CD1c-positive myeloid dendritic cell (primary cell): Measurements from ENCODE around the gene GAS7.
A peak's percentile ranks its signal among the peaks of the same experiment; 100 is the strongest.
"Not testable (repeated sequence)": the region's sequence is repeated elsewhere in the genome, so short reads cannot be mapped to it uniquely, and the experiment has no call there.

ENCODE experiments used
- DNase-seq: peaks from one replicate; pipeline ENCODE4 v3.0.0-alpha.2; 2016; ENCODE audit errors: extremely low spot score

The GAS7 gene

GRCh38 chr17:10111907-10112452 lies 86.4 kb downstream of the GAS7 start:
- no peak for DNase-seq

DNA sequence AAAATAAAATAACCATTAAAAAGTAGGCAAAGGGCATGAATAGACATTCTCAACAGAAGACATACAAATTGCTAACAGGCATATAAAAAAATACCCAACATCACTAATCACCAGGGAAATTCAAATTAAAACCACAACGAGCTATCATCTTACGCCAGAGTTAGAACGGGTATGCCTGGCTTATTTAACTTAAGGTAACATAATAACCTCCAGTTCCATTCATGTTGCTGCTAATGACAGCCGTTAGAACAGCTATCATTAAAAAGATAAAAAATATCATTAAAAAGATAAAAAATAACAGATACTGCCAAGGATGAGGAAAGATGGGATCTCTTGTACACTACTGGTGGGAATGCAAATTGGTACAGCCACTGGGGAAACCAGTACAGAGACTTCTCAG lies 89.3 kb downstream of the GAS7 start:
- no peak for DNase-seq

- DNase-seq, result peak; percentile 83
These were observed 90.9 kb downstream of the GAS7 start for GRCh38 chr17:10107316-10108165.

DNA sequence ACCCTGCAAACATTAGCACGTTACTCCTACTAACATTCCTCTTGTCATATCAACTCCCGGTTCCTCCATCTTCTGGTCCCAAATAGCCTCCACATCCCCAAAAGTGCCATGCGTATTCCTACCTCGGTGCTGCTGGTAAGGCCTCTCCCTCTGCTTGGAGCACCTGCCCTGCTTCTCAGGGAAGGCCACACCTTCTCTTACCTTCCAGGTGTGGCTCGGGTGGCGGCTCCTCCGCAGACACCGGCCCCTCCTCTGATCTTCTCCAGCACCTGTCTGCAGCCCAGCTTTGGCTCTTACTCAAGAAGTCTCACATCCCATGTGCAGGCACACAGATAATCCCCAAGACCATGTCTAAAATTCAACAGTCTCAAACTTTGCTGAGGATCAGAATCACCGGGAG lies 92.3 kb downstream of the GAS7 start:
- DNase-seq, result no peak

- DNase-seq, result no peak
These were observed 92.8 kb downstream of the GAS7 start for GRCh38 chr17:10105513-10106001.

GRCh38 chr17:10103712-10104111 lies 94.7 kb downstream of the GAS7 start:
- no peak for DNase-seq

- no peak for DNase-seq
These were observed 95.6 kb downstream of the GAS7 start for GRCh38 chr17:10102817-10103216.

DNA sequence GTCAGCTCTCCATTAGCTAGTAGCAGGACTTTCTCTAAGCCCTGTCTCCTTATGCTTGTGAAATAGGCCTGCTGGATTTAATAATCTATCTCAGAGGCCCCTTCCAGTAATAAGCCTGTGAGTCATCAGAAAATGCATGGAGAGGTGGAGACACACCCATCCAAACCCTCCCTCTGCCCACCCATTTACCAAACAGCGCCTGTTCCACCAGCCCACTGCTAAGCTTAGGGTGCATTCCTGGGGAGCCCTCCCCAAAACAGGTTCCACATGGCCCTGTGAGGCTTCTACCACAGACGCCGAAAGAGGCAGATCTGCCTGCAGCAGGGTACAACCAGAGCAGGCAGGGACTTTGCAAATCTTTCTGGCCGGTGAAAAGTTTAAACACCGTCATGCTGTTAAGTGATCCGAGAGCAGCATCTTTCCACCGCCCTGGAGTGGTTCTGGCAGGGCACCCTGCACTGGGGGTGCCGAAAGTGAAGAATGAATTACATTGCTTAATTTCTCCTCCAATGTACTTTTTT lies 99.3 kb downstream of the GAS7 start:
- DNase-seq, result no peak

DNA sequence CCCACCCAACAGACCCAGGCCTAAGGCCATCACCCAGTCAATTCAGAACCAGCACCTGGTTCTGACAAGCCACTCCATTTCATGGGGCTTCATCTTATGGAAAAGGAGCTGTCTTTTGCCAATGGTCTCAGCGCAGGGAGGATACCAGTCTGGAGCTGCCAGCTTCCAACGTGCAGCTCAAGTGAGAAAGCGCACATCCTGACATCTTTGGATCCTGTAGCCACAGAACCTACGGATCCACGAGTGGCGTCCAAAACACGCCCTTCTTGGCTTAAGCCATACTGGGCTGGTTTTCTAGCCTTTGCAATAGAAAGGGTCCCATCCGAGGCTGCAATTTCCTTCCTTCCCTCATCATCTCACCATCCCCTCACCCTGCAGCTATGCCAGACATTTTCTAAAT lies 101.8 kb downstream of the GAS7 start:
- no peak for DNase-seq

GRCh38 chr17:10095295-10095694 lies 103.1 kb downstream of the GAS7 start:
- not testable (repeated sequence) for DNase-seq

DNA sequence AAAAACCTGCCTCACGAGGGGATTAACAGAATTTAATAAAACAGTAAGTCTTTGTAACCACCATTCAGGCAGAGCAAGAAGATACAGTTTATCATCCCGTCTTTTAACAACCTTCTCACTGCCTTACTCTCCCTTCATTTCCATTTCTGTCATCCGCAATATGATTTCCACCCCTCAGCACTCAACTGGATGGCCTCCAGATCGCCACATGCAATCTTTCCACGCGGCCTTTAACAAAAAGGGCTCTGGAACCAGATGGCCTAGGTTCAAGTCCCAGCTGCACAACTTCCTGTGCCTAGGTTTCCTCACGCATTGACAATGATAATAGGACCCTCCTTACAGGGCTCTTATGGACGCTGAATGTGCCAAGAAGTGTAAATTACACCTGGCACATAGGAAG lies 103.6 kb downstream of the GAS7 start:
- DNase-seq, result no peak

DNA sequence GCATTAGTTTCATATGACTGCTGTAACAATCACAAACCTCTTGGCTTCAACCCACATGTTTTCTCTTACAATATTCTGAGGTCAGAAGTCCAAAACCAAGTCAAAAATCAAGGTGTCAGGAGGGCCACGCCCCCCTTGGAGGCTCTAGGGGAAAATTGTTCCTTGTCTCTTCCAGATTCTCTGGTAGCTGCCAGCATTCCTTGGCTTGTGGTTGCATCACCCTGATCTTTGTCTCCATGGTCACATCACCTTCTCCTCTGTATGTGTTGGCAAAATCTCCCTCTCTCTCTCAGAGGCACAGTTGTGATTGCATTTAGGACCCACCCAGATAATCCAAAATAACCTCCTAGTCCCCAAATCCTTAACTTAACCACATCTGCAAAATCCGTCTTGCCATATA lies 105.8 kb downstream of the GAS7 start:
- DNase-seq, result no peak

DNA sequence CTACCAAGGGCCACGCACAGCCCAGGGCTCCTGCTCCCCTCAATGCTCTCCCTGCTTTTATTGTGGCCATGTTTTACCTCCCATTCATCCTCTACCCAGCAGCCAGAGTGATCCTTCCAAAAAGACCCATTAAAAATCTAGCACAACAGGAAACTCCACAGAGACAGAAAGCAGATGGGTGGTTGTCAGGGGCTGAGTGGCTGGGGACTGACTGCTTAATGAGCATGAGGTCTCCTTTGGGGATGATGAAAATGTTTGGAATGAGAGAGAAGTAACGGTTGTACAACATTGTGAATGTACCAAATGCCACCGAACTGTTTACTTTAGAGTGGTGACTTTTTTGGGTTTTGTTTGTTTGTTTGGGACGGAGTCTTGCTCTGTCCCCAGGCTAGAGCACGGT lies 107.4 kb downstream of the GAS7 start:
- no peak for DNase-seq

DNA sequence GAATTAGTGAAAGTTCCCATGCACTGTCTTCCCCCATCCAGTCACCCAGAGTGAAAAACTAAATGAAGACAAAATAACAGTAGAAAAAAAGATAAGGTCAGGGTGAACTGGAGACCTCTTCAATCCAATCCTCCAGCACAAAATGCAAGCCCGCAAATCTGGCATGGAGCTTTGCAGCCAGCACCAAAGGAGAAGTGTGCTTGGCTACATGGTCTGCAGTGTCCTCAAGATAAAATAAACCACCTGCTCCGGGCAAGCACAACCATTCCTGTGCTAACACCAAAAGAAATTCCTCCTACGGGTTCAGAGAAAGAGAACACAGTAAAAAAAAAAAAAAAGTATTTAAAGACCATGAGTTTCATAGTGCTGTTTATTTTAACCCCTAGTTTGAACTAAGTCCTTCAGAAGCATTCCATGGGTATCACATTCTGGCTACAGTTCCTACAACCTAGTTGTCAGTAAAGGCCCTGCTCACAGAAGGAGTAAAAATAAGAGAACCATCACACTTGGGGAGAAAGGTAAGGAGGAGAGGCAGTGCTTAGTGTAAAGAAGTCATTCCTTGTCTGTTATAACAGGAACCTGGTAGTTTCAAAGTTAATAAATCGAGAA lies 109.1 kb downstream of the GAS7 start:
- no peak for DNase-seq

- no peak for DNase-seq
These were observed 110.0 kb downstream of the GAS7 start for GRCh38 chr17:10088444-10088843.

DNA sequence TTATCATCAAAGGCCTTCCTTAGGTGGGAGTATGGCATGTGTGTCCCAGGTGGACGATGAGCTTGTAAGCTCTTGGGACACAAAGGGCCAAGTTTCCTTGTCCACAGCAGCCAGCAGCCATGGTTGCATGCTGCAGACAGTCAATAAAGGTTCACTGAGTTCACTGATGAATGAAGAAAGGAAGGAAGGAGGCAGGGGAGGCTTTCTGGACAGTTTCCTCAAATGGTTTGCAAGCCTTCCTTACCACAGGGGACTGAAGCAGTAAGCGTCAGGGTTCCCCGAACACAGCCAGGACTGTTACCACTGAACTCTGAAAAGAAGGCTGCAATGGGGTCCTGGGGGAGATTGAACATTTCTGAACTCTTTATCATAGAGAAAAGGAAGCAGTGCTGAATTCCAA lies 111.1 kb downstream of the GAS7 start:
- no peak for DNase-seq

DNA sequence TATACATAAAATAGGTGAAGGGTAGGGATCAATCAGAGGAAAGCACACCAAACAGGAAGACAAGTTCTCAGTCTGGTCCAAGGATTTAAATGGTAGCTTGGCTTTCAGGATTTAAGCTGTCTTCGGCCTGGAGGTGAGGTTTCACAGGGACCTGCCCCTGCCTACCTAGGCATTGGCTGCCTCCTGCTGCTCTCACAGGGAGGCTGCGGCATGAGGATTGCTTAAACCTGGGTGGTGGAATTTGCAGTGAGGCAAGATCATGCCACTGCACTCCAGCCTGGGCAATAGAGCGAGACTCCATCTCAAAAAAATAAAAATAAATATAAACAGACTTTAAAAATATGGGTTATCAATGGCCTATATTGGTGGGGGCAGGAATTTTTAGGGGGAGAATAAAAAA lies 114.5 kb downstream of the GAS7 start:
- DNase-seq, result no peak

DNA sequence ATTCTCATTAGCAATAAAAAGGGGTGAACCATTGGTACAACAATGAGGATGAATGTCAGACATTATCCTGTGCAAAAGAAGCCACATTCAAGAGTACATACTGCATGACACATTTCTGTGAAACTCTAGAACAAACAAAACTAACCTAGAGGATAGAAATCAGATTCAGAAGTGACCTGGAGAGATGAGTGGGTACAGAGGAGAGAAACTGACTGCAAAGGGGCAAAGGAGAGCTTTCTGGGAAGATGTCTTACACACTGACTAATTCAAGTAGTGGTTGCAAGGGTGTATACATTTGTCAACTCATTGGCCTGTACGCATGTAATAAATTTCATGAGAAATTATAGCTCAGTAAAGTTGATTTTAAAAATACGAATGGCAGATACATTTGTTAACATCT lies 115.6 kb downstream of the GAS7 start:
- no peak for DNase-seq

GRCh38 chr17:10081571-10082169 lies 116.7 kb downstream of the GAS7 start:
- no peak for DNase-seq

GRCh38 chr17:10077561-10078299 lies 120.7 kb downstream of the GAS7 start:
- DNase-seq, result no peak

DNA sequence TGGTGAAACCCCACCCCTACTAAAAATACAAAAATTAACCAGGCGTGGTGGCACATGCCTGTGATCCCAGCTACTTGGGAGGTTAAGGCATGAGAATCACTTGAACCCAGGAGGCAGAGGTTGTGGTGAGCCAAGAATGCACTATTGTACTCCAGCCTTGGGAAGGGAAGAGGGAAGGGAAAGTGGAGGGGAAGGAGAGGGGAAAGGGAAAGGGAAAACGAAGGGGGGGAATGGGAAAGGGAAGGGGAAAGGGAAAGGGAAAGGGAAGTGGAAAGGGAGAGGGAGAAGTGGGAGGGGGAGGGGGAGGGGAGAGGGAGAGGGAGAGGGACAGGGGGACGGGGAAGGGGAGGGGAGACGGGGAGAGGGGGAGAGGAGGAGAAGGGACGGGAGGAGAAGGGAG lies 122.5 kb downstream of the GAS7 start:
- no peak for DNase-seq

GRCh38 chr17:10073941-10074340 lies 124.5 kb downstream of the GAS7 start:
- no peak for DNase-seq
